Posterior cingulate gyrus (tissue), 11 donors: ENCODE measurements around the gene ZMAT5.

Source experiments
- DNase-seq, 10 donors: peaks; one replicate each; pipeline versions ENCODE4 v3.0.0 to v3.0.0-alpha.2; 2020 to 2021; ENCODE audit warnings: mixed read lengths in 3 of 10
- intact Hi-C: fragments of 100-400 bp; cut with DNase I; formaldehyde crosslinking; loops from one replicate; pipeline ENCODE4 v1.15.1; 2023

The ZMAT5 gene

GRCh38 chr22:29716814-29717545, 49.8 kb downstream of the ZMAT5 start:
- DNase-seq, result peak in 9 of 10 donors; percentile 47 to 96 (median 78)
- intact Hi-C loops, result no loop called here

DNA sequence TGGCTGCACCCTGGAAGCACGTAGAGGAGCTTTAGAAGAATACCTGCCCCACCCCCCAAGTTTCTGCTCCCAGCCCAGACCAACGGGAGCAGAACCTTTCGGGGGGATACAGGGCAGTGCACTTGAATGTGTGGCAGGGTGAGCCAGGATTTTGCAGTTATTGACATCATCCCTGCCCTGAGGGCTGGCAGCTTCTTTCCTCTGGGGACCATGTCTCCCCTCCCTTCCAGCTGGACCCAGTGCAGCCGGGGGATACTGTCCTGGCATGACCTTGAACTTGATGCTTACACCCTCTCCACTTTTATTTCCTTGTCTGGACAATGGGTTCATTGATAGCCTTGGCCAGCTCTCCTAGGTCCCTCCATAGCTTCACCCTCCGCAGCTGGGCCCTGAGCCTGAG, 51.1 kb downstream of the ZMAT5 start:
- intact Hi-C loops, result no loop called here

DNA sequence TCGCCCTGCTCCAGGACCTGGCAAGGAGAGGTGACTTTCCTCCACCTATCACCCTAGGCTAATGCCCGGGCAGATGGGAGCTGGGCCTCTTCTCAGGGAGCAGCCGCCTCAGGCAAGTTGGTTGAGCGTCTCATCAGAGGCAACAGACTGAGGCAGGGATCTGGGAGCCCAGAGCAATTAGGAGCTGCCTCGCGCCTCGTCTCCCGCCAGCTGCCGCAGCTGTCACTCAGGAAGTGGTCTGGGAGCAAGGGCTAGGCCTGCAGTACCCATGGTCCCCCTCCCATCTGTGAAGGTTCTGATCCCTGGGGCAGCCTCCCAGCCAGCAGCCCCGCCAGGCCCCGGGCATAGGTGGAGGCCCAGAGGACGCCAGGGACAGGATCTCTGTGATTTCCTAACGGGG, 51.6 kb downstream of the ZMAT5 start:
- intact Hi-C loops, result no loop called here

More for the DNA sequence above, 51.1 kb downstream of the ZMAT5 start:
- no peak for DNase-seq

DNA sequence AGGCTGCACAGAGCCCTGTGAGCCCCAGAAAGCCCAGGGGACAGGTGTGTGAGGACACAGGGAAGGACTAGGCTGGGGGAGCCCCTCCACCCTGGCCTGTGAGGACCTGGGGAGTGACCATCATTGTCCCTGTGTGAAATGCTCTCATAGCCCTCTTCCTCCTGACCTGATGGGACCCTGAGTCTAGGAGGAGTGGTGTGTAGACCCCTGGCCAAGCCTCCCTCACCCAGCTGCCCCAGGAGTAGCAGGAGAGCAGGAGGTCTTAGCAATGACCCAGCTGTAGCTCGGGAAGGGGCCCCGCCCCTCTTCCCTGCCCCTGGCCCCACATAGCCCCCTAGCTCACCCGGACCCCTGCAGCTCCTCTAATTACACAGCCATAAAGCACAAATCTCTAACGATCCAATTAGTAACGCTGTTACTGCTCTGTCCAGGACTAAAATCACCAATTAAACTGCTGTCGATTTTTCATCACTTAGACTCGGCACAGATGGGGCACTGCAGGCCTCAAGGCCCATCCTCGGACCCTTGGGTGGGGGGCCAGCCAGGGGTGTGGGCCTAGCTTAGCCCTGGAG, 53.6 kb downstream of the ZMAT5 start:
- DNase-seq, result no peak

More for the DNA sequence above, 51.6 kb downstream of the ZMAT5 start:
- DNase-seq, result no peak

GRCh38 chr22:29712119-29712518, 54.7 kb downstream of the ZMAT5 start:
- DNase-seq, result no peak
- intact Hi-C loops, result no loop called here

More for the DNA sequence above, 53.6 kb downstream of the ZMAT5 start:
- intact Hi-C loops, result no loop called here

- intact Hi-C loops, result no loop called here
- DNase-seq, result no peak
Measured at GRCh38 chr22:29710922-29711593, 55.7 kb downstream of the ZMAT5 start.

DNA sequence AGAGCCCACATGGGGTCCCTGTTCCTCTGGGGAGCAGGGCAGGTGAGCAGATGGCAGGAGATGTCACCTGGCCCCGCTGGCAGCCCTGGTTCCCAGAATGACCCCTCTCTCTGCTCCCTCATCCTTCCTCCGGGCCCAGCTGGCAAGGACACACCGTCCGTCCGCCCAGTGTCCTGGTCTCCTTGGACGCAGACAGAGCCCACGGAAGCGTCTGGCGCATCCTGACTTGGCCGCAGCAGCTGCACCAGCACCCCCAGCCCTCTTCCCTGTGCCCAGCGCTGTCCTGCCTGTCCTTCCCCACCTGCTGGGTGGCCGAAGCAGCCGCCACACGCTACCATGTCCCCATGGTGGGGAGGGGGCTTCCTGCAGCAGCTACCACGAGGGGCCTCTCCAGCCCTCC, 56.6 kb downstream of the ZMAT5 start:
- DNase-seq, result no peak
- intact Hi-C loops, result no loop called here

- no peak for DNase-seq
- intact Hi-C loops, result no loop called here
Measured at GRCh38 chr22:29707471-29707870, 59.3 kb downstream of the ZMAT5 start.

DNA sequence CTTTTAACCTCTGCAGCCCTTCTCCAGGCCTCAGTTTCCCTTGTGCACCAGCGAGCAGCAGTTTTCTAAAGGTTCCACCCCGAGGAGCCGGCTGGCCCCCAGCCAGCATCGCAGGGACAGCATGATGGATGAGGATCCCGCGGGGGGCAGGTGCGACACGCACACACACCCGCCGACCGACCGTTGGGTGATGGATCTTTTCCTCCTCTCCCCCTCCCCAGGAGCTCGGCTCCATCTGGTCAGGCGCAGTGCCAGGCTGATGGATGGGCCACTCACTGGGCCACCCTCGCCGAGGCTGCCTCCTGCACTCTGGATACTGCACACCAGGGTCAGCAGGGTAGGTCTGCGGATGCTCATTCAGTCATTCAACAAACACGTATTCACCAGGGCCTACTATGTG, 59.8 kb downstream of the ZMAT5 start:
- intact Hi-C loops, result no loop called here

GRCh38 chr22:29706486-29706885, 60.3 kb downstream of the ZMAT5 start:
- no peak for DNase-seq
- intact Hi-C loops, result no loop called here

More for the DNA sequence above, 59.8 kb downstream of the ZMAT5 start:
- no peak for DNase-seq

DNA sequence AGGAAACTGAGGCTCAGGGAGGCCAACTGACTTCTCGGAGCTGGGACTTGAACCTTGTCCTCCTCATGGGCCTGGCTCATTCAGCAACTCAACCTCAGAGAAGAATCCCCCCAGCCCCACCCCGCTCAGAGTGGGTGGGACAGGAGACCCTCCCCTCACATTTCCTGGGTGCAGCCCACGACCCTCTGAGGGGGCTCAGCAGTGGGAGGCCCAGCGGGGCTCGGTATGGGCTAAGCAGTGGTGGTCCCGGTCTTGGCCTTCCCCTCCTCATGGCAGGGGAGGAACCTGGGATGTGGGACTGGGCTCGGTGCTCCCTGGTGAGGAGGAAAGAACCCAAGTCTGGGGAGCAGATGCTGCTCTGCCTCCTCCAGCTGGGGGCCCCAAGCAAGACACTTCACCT, 61.2 kb downstream of the ZMAT5 start:
- DNase-seq, result no peak
- intact Hi-C loops, result no loop called here

DNA sequence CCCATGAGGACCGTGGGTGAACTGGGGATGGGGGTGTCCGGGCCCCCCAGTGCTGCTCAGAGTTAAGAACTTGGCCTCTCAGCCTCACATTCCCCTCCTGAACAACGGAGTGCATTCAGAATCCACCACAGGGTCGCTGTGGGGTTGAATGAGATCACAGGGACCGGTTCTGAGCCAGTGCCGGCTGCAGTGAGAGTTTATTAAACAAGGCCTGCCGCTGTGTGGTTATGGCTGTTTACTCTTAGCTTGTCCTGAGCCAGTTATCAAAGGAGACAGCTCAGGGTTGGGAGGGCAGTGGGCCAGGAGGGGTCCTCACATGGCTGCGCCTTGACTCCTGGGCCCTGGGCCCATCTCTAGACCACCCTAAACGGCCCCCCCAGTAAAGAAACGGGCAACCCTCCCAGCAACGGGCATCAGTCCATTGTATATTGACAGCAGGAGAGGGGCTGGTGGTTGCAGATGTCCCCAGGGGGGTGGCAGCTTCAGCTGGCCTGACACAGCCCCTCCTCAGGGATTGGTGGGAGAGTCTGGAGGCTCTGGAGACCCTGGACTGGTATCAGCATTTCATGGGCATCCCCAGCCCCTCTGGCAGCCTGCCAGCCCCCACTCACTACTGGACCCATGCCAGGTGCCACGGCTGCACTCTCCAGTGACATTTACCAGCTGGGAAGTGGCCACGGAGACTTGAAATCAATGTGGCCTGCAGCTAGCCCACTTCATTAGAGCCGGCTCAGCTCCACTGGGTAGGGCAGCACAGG, 62.1 kb downstream of the ZMAT5 start:
- DNase-seq, result peak in 9 of 10 donors; percentile 39 to 94 (median 66)
- intact Hi-C loops, result no loop called here

- no peak for DNase-seq
- intact Hi-C loops, result no loop called here
Measured at GRCh38 chr22:29703569-29704195, 63.1 kb downstream of the ZMAT5 start.

DNA sequence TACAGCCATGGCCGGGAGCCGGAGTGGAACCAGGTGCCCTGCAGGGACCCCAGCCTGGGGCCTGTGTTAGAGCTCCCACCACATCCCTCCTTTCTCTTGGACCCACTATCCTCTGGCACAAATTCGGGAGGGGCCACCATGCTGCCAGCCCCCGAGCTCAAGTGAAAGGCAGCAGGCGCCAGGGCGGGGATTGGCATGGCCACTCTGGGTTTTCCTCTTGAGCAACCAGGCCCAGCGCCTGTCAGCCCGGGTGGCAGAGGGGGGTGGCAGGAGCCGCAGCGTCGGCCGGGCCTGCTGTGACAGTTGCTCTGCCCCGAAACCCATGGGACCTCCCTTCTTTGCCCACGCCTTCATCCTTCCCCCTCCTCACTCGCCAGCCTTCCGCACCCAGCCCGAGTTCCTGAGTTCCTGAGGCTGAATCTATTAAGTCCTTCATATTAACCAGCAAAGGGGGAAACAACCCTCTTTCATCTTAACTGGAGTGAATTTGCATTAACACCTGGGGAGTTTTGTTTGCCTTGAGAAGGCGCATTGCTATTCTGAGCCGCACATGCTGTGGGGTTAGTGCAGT, 63.8 kb downstream of the ZMAT5 start:
- peak in 6 of 10 donors; percentile 34 to 51 (median 42) for DNase-seq
- intact Hi-C loops, result no loop called here

DNA sequence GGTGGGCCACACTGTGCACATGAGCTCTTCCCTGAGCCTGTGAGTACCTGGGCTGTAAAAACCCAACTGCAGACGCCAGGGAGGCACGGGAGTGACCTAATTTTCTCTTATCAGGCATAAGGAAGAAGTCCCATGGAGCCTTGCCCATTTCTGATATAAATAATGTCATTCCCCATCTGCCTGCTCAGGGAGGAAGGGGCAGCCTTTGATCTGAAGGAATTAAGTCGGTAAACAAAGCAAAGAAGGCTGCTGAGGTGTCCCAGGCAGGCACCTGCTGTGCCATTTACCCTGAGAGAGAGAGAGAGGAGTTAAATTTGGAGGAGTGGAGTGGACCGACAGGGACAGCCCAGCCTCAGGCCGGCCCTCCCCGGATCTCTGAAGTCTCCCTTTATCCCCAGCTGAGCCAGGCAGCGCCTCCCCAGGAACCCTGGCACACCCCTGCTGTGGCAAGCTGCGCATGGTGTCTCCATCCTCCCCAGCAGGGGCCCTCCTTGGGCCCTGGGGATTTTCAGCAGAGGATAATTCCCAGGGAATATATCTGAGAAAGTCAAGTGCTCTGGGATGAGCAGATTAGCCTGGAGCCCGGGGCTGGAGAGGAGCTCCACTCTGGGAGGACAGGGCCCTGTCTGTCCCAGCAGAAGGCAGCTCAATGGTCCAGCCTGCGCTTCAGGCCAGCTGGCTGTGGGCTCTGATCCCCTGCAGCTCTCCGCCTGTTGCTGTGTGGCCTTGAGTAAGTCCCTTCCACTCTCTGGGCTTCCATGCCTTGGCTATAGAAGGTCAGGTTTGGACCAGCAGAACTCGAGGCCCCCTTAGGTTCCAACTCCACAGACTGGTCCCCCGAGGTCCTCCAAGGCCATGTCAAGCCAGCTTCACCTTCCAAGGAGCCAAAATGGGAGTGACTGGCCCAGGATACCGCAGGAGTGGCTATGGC, 64.5 kb downstream of the ZMAT5 start:
- intact Hi-C loops, result no loop called here
- DNase-seq, result no peak

GRCh38 chr22:29701155-29701999, 65.4 kb downstream of the ZMAT5 start:
- intact Hi-C loops, result no loop called here
- DNase-seq, result no peak

DNA sequence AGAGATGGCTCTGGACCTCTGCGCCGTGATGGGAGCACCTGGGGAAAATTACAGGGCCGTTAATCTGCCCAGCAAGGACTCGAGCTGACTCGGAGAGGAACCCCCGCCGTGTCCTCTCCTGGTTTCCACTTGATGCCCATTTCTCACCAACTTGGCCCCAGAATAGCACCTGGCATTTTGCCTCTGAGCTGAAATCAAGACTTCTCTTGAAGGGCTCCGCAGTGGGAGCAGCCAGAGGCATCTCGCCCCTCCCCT, 66.0 kb downstream of the ZMAT5 start:
- DNase-seq, result no peak
- intact Hi-C loops, result no loop called here

GRCh38 chr22:29700206-29700899, 66.5 kb downstream of the ZMAT5 start:
- intact Hi-C loops, result no loop called here
- DNase-seq, result peak in 1 of 10 donors; percentile 83
